SK-N-SH (cell line): ENCODE data around the gene STT3B. TPM values are rescaled to one million over a fixed set of nuclear protein-coding genes. Genes with fewer than 3 reads are reported as not detected.

Experiments
- CTCF ChIA-PET: fragments of 300-600, 350-600 bp; formaldehyde crosslinking; extraction: SDS; loops from one replicate; lab custom pipeline; 2021; lab: Yijun Ruan, JAX
- POLR2A ChIA-PET: fragments of 350-600 bp; sonication (Branson Sonifier 250); formaldehyde crosslinking; extraction: SDS; loops from one replicate; lab custom pipeline; 2020; ENCODE audit warnings: antibody characterized with exemption, inconsistent platforms; lab: Yijun Ruan, JAX
- DNase-seq: peaks from one replicate; pipeline ENCODE4 v3.0.0; 2012
- H2AFZ ChIP-seq: fragments of 200-600 bp; sonication (generic); 2 replicates; pipeline ENCODE4 v1.8.1; 2016; ENCODE audit warnings: antibody characterized with exemption, mild to moderate bottlenecking, low read depth
- H3F3A ChIP-seq: fragments of 200-600 bp; sonication (generic); replicated peaks from 2 replicates; pipeline ENCODE3; 2016; ENCODE audit warnings: antibody characterized with exemption, mild to moderate bottlenecking; ENCODE audit not compliant: insufficient read depth
- H3K27ac ChIP-seq, 2 experiments: fragments of 200-500 bp in 1 of 2; fragments of 200-600 bp in 1 of 2; sonication (Bioruptor generic) in 1 of 2; sonication (generic), shearing (Covaris generic) in 1 of 2; 2 replicates each; pipeline versions ENCODE4 v1.5.1 to v1.6.1; 2014 to 2016; ENCODE audit warnings: low read depth in 2 of 2, inconsistent platforms in 1 of 2, low read length in 1 of 2, mild to moderate bottlenecking in 1 of 2, mixed read lengths in 1 of 2
- H3K27me3 ChIP-seq: fragments of 200-600 bp; sonication (generic), shearing (Covaris generic); 2 replicates; pipeline ENCODE4 v1.6.1; 2016; ENCODE audit warnings: mixed run types; ENCODE audit not compliant: insufficient read depth
- H3K36me3 ChIP-seq, 2 experiments: fragments of 200-500 bp in 1 of 2; fragments of 200-600 bp in 1 of 2; sonication (Bioruptor generic) in 1 of 2; sonication (generic) in 1 of 2; replicated peaks in 1 of 2; 2 replicates each; pipeline versions ENCODE3 to v1.5.1; 2014 to 2016; ENCODE audit warnings: low read length in 1 of 2, mild to moderate bottlenecking in 1 of 2; ENCODE audit not compliant: insufficient read depth in 2 of 2, control insufficient read depth in 1 of 2
- H3K4me1 ChIP-seq, 2 experiments: fragments of 200-500 bp in 1 of 2; fragments of 200-600 bp in 1 of 2; sonication (Bioruptor generic) in 1 of 2; sonication (generic), shearing (Covaris generic) in 1 of 2; 2 replicates each; pipeline versions ENCODE4 v1.5.1 to v1.6.1; 2014 to 2016; ENCODE audit warnings: low read depth in 1 of 2, low read length in 1 of 2, mixed run types in 1 of 2; ENCODE audit not compliant: insufficient read depth in 2 of 2, control insufficient read depth in 1 of 2
- H3K4me2 ChIP-seq: fragments of 200-600 bp; sonication (generic), shearing (Covaris generic); 2 replicates; pipeline ENCODE4 v1.6.1; 2017; ENCODE audit warnings: mixed run types
- H3K4me3 ChIP-seq, 2 experiments: fragments of 200-500 bp in 1 of 2; fragments of 200-600 bp in 1 of 2; sonication (Bioruptor generic) in 1 of 2; sonication (generic), shearing (Covaris generic) in 1 of 2; 2 replicates each; pipeline versions ENCODE4 v1.5.1 to v1.8.1; 2014 to 2016; ENCODE audit warnings: low read depth in 2 of 2, inconsistent platforms in 1 of 2, low read length in 1 of 2, mild to moderate bottlenecking in 1 of 2, mixed read lengths in 1 of 2, moderate library complexity in 1 of 2
- H3K79me2 ChIP-seq: fragments of 200-600 bp; sonication (generic); 2 replicates; pipeline ENCODE4 v1.8.1; 2017; ENCODE audit warnings: mild to moderate bottlenecking; ENCODE audit not compliant: insufficient read depth
- H3K9ac ChIP-seq: fragments of 200-600 bp; sonication (generic); 2 replicates; pipeline ENCODE4 v1.6.1; 2017; ENCODE audit warnings: mixed run types
- H3K9me2 ChIP-seq: fragments of 200-600 bp; sonication (generic); 2 replicates; pipeline ENCODE4 v1.6.1; 2017; ENCODE audit warnings: mixed run types
- H3K9me3 ChIP-seq: fragments of 200-600 bp; sonication (generic); 2 replicates; pipeline ENCODE4 v1.6.1; 2017; ENCODE audit warnings: mixed run types, mild to moderate bottlenecking, moderate library complexity
- H4K20me1 ChIP-seq: fragments of 200-600 bp; sonication (generic); 2 replicates; pipeline ENCODE4 v1.6.1; 2017; ENCODE audit warnings: mild to moderate bottlenecking, mixed run types; ENCODE audit not compliant: insufficient read depth
- CHD2 ChIP-seq: fragments of 150-350 bp; IDR thresholded peaks from 2 replicates; pipeline ENCODE4 v1.6.1; 2018; ENCODE audit warnings: low read length; ENCODE audit not compliant: partially characterized antibody
- EP300 ChIP-seq, 2 experiments: IDR thresholded peaks; 2 replicates each; pipeline versions ENCODE4 v1.4.0 to v1.6.1; 2012; ENCODE audit warnings: borderline replicate concordance in 1 of 2, low read depth in 1 of 2, low read length in 1 of 2
- FOXJ3 ChIP-seq: sonication (generic); formaldehyde crosslinking; IDR thresholded peaks from 2 replicates; pipeline ENCODE4 v1.5.1; 2020; ENCODE audit warnings: mild to moderate bottlenecking, missing genetic modification reagents
- MEF2A ChIP-seq: IDR thresholded peaks from 2 replicates; pipeline ENCODE4 v1.4.0; 2012; ENCODE audit warnings: low read depth, borderline replicate concordance
- MXI1 ChIP-seq: IDR thresholded peaks from 2 replicates; pipeline ENCODE4 v1.6.1; 2012; ENCODE audit warnings: mild to moderate bottlenecking, low read depth, low read length, improper control_type of control experiment
- NFIC ChIP-seq: IDR thresholded peaks from 2 replicates; pipeline ENCODE4 v1.4.0; 2012; ENCODE audit warnings: borderline replicate concordance
- RXRA ChIP-seq: IDR thresholded peaks from 2 replicates; pipeline ENCODE4 v1.4.0; 2012; ENCODE audit warnings: low read depth, mild to moderate bottlenecking, borderline replicate concordance
- SIN3A ChIP-seq: IDR thresholded peaks from 2 replicates; pipeline ENCODE4 v1.6.1; 2012; ENCODE audit warnings: low read depth, mild to moderate bottlenecking, low read length, moderate library complexity, borderline replicate concordance
- WGBS: methylation state at CpG from one replicate; pipeline ENCODE4 v1.1.6; 2017; ENCODE audit warnings: low lambda C conversion rate; 5-methylcytosine and 5-hydroxymethylcytosine counted together
- polyA plus RNA-seq, 3 experiments: library from polyadenylated mRNA; depleted of rRNA; stranded (reverse); fragments of >200 nt; gene quantifications; 2 replicates each; pipeline ENCODE4 v1.2.3, GENCODE V29; 2012
- TF ChIP-seq, protein P1 (sequence below): fragments of 150-350 bp; IDR thresholded peaks from 2 replicates; pipeline ENCODE4 v1.6.1; 2017; ENCODE audit warnings: antibody characterized with exemption, low read length, low read depth, borderline replicate concordance
- TF ChIP-seq, protein P2 (sequence below): IDR thresholded peaks from 2 replicates; pipeline ENCODE4 v1.4.0; 2012; ENCODE audit warnings: low read depth
- TF ChIP-seq, protein P3 (sequence below): IDR thresholded peaks from 2 replicates; pipeline ENCODE4 v1.6.1; 2012; ENCODE audit warnings: mild to moderate bottlenecking, low read depth, low read length, moderate library complexity
- TF ChIP-seq, protein P4 (sequence below): IDR thresholded peaks from 2 replicates; pipeline ENCODE4 v1.4.0; 2012; ENCODE audit warnings: low read depth, borderline replicate concordance

STT3B gene
- polyA plus RNA-seq, 1 of the 3 experiments (the other 2 are of a cell fraction): 27.9 TPM

DNA sequence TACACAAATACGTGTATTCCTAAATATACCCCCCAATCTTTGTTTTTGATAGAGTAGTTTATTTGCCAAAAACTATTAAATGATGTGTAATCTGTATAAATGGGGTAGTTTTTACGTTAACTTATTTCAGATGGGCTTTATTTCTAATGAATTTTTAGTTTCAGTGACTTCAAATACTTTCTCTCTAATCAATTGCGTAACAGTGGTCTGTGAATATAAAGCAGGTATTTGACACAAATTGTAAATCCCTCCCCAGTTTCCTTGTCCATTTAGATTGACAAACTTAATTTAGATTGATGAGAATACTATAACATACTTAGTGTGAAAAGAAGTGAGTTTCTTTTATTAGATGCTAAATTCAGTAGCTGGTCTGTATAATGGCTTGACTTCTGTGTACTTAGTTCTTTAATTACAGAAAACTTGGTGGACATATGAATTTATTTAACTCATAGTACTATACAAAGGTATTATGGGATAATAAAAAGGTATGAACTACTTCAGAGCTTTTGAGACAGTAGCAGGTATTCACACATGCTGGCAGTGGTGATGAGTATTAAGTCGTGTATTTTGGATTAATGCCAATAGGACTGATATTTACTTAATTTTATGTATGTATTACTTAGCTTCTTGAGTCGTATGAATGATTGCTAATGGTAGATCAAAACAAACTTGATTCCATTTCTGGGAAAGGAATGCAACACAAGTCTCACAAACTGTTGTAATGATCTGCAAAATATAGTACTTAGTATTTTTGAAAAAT is 81.6 kb downstream of the STT3B start:
- no peak overlapping the region for H3K9ac ChIP-seq

More for the DNA sequence above, 81.6 kb downstream of the STT3B start:
- Histone ChIP-seq H3K36me3 (peaks cover 11 to 28% of the 10 kb centered on the region in 2 experiments), H3K4me3 (no peak overlapping the region), H3K79me2 (peaks cover 28% of the 10 kb centered on the region; the same call in 1 of the 2 replicates), H3F3A (peaks cover 14% of the 10 kb centered on the region), H3K4me2 (no peak overlapping the region), H3K27me3 (no peaks in the 10 kb centered on the region), H4K20me1 (0 out of 2 replicates have a peak, but pooled peaks cover 5% of the 10 kb centered on the region), H3K4me1 (peaks cover 0 to 7% of the 10 kb centered on the region in 2 experiments; a peak in 2 of 4 replicates), H3K9me3 (no peaks in the 10 kb centered on the region), H3K27ac (no peak overlapping the region), H3K9me2 (no peaks in the 10 kb centered on the region), H2AFZ (no peak overlapping the region)
- POLR2A ChIA-PET: no interaction called here
- CTCF ChIA-PET: interaction anchor here (0.5 to 1.1 kb wide), 2 partner anchors 154 to 229 kb away, joined by 3 to 4 read pairs; no protein-coding TSS in a partner anchor
- TF ChIP-seq, protein P1, sequence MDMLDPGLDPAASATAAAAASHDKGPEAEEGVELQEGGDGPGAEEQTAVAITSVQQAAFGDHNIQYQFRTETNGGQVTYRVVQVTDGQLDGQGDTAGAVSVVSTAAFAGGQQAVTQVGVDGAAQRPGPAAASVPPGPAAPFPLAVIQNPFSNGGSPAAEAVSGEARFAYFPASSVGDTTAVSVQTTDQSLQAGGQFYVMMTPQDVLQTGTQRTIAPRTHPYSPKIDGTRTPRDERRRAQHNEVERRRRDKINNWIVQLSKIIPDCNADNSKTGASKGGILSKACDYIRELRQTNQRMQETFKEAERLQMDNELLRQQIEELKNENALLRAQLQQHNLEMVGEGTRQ: no peak
- TF ChIP-seq MEF2A: no peak
- no peak for TF ChIP-seq CHD2
- TF ChIP-seq, protein P2, sequence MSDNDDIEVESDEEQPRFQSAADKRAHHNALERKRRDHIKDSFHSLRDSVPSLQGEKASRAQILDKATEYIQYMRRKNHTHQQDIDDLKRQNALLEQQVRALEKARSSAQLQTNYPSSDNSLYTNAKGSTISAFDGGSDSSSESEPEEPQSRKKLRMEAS: no peak
- no peak for TF ChIP-seq SIN3A
- TF ChIP-seq RXRA: no peak
- TF ChIP-seq MXI1: no peak
- no peak for TF ChIP-seq EP300 (IDR thresholded peaks at IDR 0.05; ENCODE audit: borderline replicate concordance in 1 of 2, low read depth in 1 of 2, low read length in 1 of 2)
- no peak for TF ChIP-seq NFIC
- TF ChIP-seq FOXJ3 (CRISPR knock-in tag): no peak
- TF ChIP-seq, protein P3, sequence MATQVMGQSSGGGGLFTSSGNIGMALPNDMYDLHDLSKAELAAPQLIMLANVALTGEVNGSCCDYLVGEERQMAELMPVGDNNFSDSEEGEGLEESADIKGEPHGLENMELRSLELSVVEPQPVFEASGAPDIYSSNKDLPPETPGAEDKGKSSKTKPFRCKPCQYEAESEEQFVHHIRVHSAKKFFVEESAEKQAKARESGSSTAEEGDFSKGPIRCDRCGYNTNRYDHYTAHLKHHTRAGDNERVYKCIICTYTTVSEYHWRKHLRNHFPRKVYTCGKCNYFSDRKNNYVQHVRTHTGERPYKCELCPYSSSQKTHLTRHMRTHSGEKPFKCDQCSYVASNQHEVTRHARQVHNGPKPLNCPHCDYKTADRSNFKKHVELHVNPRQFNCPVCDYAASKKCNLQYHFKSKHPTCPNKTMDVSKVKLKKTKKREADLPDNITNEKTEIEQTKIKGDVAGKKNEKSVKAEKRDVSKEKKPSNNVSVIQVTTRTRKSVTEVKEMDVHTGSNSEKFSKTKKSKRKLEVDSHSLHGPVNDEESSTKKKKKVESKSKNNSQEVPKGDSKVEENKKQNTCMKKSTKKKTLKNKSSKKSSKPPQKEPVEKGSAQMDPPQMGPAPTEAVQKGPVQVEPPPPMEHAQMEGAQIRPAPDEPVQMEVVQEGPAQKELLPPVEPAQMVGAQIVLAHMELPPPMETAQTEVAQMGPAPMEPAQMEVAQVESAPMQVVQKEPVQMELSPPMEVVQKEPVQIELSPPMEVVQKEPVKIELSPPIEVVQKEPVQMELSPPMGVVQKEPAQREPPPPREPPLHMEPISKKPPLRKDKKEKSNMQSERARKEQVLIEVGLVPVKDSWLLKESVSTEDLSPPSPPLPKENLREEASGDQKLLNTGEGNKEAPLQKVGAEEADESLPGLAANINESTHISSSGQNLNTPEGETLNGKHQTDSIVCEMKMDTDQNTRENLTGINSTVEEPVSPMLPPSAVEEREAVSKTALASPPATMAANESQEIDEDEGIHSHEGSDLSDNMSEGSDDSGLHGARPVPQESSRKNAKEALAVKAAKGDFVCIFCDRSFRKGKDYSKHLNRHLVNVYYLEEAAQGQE: no peak
- TF ChIP-seq, protein P4, sequence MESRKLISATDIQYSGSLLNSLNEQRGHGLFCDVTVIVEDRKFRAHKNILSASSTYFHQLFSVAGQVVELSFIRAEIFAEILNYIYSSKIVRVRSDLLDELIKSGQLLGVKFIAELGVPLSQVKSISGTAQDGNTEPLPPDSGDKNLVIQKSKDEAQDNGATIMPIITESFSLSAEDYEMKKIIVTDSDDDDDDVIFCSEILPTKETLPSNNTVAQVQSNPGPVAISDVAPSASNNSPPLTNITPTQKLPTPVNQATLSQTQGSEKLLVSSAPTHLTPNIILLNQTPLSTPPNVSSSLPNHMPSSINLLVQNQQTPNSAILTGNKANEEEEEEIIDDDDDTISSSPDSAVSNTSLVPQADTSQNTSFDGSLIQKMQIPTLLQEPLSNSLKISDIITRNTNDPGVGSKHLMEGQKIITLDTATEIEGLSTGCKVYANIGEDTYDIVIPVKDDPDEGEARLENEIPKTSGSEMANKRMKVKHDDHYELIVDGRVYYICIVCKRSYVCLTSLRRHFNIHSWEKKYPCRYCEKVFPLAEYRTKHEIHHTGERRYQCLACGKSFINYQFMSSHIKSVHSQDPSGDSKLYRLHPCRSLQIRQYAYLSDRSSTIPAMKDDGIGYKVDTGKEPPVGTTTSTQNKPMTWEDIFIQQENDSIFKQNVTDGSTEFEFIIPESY: no peak
- 69% methylated on average over 5 of the region's 5 CpGs for WGBS
- no peak for DNase-seq
